ENCODE data around the gene DECR2.
"Not testable (repeated sequence)": the region's sequence is repeated elsewhere in the genome, so short reads cannot be mapped to it uniquely, and the experiment has no call there.

The DECR2 gene

DNA sequence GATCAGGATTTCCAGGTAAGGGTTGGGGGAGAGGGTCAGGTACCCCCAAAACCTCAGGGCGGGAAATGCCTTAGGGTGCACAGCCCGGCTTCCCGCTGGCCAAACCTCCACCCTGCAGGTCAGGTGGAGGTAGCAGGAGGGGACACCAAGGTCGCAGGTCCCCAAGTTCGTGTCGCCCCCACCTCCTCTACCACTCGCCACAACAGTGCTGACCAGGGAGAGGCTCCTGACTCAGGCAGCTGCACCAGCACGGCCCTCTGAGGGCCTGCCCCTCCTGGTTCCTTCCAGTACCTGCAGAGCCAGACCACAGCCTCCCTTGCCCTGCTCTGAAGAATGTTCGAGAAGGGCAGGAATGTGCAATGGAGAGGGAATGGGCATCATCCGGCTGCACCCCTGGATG, 35.2 kb upstream of the DECR2 start:
- no peak for DNase-seq (ENCODE audit: low read depth)

DNA sequence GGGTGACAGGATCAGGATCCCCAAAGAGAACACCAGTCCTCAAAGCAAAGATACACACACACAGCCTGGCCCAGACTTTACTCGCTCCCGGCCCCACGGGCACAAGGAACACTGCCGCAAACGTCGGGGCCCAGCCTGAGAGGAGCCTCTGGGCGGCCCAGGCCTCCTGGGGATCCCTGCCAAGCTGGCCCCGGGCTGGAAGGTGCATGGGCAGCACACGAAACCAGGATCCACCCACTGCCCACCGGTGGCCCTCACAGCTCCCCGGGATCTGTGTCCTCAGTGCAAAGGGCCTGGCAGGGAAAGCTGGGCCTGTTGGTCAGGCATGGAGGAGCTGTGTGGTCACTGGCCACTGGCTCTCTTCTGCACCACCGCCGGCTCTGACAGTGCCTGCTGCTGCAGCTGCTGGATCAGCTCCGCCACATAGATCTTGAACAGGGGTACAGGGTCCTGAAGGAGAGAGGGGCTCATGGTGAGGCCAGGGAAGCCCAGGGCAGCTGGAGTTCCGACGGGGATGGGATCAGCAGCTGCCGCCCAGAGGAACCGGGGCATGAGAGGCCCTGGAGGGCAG, 34.3 kb upstream of the DECR2 start:
- DNase-seq (ENCODE audit: low read depth), result no peak

DNA sequence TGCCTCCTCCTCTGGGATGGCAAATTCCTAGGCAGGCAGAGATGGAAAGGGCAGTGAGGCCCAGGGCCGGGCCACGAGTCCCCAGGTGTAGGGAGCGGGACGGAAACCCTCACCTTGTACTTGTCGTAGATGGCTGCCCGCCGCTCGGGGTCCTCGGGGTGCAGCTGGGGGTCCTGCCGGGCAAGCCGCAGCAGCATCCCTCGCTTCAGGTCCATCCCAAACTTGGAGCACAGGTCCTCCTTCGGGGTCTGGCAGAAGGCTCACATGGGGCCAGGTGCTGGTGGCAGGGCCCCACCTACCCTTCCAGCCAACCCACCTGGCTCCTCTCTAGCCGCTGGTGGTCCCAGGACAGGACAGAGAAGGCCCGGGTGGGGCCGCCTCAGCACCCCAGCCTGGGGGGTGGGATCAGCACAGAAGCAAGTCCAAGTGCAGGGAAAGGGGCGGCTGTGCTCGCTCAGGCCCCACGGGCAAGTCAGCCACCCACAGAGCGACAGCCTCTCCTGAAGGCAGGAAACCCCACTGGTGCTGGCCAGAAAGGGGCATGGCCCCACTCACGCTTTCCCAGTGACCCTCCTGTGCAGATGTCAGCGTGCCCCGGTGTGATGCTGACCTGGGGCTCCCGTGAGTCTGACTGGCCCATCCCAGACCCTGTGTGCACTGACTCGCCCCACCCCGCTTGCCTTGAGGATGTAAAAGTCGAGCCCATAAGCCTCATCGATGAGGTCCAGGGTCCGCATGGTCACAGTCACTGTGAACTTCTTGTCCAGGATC, 33.1 kb upstream of the DECR2 start:
- no peak for DNase-seq (ENCODE audit: low read depth)

DNA sequence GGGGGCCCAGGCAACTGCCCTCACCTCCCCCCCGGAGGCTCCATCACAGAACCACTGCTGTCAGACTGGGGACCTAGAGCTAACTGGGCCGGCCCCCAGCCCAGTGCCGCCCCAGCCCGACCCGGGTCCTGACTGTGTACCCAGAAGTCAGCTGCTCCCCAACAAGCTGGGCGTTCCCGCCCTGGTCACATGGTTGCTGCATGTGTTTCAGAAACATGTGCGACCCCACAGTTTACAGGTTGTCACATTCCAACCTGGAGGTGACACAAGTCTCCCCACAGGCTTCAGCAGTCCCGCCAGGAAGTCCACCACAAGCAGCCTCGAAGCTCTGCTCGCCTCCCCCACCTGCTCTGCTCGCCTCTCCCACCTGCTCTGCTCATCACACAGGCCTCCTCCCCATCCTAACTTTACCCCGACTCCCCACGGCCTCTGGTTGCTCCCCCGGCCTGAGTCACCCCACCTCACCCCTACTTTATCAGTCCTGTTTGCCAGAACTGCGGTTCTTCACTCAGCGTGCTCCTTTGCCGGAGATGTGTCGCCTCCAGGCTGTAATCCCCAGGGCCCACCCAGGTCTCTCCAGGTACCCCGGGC, 32.3 kb upstream of the DECR2 start:
- no peak for DNase-seq (ENCODE audit: low read depth)

DNA sequence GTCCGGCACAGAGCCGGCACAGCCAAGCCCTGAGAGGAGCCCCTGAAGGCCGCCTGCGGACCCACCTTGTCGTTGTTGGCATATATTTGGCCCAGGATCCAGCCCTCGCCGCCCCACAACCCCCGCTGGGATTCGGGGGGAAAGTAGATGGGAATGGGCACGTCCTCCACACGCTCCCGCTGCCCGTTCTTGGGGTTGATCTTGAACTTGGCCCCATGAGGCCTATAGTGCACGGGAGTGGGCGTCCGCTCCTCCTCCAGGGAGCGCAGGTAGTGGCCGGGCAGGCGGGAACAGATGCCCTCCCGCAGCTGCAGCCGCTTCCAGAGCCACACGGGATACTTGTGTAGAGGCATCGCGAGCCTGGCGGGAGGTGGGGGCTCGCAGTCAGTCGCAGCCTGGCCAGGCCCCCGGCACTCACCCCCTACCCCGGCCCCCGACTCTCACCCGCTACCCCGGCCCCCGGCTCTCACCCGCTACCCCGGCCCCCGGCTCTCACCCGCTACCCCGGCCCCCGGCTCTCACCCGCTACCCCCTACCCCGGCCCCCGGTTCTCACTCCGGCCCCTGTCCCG, 31.7 kb upstream of the DECR2 start:
- DNase-seq (ENCODE audit: low read depth), result no peak

DNA sequence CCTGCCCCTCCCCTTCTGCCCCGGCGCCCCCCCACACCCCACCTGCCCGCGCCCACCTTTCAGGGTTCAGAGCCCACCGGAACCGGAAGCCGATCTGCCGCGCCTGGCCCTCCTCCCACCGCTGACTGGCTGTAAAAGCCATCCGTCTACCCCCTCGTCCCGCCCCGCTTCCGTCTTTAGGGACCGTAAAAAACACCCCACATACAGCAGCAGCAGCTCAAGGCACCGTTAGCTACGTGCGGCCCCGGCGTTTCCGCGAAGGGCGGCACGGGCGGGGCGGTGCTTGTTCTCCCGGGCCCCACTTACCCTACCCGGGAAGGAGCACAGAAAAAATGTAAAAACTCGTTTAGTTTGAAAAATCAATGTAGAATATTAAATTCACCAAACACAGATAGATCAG, 31.2 kb upstream of the DECR2 start, which contains the start of gene MRPL28:
MRPL28 (minus strand) TSS at position 96 of the 400 bp plus-strand sequence. CDS start 320 bp downstream, outside the sequence.
- DNase-seq (ENCODE audit: low read depth), result peak; percentile 87

DNA sequence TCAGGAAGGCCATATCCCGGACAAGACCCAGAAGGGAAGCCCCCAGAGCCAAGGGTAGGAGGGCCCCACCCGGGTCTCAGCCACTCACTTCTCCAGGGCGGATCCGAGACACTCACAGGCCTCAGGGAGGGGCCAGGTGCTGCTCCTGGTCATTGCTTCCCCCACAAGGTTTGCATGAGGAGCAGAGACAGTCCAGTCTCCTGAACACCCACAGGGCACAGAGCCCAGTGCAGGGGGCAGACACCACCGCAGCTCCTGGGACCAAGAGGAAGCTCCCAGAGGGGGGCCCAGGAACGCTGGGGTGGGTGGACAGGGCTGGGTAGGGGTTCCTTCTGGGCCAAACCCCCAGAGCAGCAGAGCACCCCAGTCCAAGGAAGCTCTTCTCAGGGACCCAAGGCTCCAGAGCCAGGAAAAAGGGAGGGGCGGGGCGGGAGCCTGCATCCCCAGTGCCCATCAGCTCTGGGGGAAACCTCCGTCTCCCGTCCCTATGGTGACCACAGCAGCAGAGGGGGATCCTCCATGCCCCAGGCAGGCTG, 30.6 kb upstream of the DECR2 start:
- DNase-seq (ENCODE audit: low read depth), result no peak

DNA sequence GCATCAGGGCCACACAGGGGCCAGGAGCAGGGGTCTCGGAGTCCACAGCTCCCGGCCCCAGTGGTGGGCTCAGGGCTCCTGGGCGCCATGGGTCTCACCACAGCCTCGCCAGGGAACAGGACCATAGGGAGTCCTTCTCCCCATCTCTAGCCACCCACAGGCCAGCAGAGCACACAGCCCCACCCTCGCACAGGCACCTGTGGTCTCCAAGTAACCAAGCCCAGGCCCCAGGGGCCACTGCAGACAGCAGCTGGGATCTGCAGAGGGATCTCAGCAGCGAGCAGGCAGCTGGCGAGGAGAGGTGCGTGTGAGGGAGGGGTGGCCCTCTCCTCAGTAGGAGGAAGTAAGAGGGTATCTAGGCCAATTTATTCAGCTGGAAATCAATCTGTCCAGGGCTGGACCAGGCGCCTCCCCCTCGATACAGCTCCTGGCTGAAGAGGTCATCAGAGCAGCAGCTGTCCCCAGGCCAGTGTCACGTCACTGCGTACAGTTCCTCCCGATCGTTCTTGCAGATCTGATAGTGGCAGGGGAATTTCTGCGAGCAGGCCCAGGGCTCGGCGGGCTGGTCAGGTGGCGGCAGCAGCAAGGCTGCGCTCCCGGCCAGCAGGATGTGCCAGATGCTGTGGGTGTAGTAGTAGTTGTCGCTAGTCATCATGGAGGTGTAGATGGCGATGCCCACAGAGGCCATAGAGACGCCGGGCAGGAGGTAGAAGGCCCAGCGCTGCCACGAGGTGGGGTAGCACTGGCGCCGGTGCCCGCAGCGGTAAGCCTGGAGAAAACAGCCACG, 30.0 kb upstream of the DECR2 start:
- DNase-seq (ENCODE audit: low read depth), result no peak

DNA sequence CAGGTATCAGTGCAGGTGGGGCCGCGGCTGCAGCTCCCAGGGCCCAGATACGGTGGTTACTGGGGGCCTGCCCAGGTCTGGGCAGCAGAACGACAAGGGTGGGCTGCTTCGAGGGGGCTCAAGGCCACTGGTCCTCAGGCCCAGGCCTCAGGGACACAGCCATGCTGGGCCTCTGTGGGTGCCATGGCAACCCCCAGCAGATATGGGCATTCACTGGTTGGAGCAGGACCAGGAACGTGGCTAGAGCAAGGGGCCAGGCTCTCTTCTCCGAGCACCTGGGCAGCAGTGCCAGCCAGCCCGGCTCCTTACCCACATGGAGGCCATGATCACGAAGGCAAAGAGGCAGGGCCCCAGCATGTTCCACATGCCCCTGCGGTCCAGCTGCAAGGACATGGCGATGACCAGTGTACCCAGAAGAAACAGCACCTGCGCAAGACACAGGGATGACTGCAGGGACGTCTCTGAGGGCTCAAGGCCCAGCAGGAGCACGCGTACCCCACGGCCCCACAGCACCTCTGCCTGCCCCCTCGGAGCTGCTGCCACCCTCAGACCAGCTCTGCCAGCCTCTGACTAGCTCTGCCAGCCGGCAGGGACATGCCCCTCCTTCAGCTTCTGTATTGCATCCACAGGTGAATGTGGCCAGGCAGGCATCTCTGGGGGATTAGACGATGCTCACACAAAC, 29.2 kb upstream of the DECR2 start:
- DNase-seq (ENCODE audit: low read depth), result no peak

DNA sequence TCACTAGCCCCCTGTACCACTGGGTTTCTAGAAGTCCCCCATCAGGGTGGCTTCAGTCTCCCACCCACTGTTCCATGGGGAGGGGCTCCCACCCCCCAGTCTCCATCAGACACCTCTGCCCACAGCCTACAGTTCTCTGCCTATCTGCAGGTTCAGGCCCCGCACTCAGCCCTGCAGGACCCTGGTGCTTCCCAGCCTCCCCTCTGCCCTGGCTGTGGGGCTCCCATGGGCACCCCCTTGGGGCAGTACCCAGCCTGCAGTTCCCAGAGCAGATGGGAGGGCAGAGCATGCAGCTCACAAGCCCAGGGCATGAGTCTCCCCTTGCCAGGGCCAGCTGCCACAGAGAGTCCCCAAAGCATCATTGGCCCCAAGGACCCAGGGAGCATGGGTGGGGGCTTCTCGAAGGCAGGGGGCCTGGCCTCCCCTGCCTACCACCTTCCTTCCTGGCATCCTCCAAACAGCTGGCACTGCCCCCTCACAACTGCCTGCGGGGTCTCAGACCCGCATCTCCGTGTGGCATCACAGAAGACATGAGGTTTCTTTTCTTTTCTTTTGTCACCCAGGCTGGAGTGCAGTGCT, 28.6 kb upstream of the DECR2 start:
- DNase-seq (ENCODE audit: low read depth), result no peak

DNA sequence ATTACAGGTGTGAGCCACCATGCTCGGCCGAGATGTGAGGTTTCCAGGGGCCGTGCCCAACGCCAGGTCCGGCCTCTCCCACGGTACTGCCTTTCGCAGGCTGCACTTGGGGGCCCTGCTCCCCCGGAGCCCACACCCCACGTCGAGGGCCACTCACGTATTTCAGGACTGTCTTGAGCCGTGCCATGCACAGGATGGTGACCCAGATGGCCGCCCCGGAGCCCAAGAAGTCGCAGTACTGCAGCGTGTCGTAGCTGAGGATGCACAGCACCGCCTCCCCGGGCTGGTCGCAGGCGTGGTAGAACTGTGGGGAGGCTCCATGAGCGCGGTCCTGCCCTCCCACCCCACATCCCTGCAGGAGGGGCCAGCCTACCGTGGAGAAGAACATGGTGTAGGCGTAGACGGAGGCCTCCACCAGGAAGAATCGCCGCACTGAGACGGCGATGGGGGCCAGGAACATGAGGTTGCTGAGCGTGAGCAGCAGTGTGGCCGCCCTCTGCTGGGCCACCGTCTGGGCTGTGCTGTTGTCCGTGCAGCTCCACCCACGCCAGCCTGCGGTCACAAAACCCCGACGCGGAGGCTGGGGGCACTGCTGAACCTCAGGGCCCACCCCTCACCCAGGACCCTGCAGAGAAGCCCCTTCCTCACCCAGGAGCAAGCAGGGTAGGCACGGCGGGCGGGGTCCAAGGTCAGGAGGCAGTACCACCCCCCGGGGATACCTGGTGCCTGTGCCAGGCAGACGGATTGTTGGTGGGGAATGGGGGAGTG, 27.7 kb upstream of the DECR2 start:
- DNase-seq (ENCODE audit: low read depth), result no peak

DNA sequence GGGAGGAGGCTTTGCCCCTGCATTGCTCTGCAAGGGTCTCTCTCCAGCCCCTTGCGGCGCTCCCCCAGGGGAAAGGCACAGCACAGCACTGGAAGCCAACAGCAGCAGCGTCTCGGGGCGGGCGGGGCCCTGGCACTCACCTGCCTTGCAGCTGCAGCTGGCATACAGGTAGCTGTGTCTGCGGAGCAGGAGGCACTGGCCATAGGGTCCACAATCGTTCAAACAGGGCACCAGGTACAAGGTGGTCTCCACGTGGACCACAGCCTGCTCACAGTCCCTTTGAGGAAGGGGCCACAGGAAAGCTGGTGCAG, 27.1 kb upstream of the DECR2 start:
- DNase-seq (ENCODE audit: low read depth), result no peak

DNA sequence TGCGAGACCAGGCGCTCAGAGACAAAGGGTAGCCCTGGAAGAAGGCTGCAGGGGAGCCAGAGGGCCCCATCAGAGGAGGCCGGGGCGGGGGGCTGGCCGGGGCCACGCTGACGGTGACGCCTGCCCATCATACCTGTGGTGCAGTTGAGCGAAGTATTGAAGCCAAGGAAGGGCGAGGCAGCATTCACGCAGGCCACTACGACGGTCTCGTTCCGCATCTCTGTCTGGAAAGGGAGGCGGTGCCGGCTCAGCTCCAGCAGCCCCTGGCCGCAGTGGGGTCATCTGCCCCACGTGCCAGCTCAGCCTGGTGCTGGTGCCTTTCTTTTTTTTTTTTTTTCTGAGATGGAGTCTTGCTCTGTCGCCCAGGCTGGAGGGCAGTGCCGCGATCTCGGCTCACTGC, 26.5 kb upstream of the DECR2 start:
- no peak for DNase-seq (ENCODE audit: low read depth)

DNA sequence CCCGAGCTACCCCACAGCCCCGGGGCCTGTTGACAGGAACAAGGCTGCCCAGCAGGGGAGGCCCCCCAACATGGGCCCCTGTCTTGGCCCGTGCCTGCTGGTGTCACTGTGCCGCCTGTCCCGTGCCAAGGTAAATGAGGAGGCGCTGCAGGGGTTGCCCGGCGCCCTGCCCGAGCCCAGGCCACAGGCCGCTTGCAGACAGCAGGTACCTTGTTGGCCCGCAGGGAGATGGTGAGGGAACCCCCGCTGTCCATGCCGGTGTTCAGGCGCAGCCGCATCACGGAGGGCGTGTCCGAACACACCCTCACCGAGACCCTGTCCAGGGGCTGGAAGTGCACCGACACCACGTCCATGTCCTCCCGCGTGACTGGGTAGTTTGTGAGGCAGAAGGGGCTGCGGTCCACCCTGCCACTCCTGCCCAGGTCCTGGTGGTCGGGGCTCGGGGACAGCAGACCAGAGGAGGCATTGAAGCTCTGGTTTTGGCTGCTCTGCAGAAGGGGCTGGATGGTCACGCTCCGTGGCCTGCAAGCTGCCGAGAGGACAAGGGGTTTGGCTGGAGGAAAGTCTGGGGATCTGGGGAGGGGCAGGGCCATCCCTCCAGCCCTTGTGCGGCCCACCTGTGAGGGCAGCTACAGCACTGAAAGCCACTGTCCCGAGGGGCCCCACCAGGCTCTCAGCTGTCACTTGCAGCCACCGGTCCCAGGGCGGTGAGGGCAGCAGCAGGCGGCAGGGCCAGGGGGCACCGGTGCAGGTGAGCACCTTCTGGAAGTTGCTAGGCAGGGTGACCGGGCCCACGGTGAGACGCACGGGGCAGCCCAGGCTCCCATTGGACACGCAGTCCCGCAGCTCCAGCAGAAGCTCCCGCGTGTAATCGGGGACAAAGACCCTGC, 25.5 kb upstream of the DECR2 start:
- no peak for DNase-seq (ENCODE audit: low read depth)

DNA sequence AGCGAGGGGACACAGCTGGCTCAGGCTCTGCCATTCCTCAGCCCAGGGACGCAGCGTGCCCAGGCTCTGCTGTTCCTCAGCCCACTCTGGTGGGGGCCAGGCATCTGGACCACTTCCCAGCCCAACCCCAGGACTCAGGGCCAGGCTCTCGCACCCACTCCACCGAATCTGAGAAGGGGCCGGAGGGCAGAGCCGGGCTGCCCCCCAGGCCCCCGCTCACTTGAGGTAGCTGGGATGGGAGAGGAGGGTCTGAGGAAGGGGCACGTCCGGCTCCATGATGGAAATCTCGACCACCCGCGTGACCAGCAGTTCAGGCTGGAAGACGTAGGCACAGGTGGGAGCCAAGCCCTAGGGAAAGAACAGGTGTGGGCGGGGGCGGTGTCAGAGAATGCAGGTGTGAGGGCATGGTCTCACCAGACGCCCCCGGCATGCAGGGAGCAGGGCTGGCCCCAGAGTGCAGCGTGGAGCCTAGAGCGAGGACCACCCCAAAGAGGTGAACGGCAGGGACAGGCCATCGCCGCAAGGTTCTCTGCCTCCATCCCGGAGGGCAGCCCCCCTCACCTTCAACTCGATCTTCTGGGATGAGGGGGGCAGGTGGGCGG, 24.8 kb upstream of the DECR2 start:
- DNase-seq (ENCODE audit: low read depth), result no peak

DNA sequence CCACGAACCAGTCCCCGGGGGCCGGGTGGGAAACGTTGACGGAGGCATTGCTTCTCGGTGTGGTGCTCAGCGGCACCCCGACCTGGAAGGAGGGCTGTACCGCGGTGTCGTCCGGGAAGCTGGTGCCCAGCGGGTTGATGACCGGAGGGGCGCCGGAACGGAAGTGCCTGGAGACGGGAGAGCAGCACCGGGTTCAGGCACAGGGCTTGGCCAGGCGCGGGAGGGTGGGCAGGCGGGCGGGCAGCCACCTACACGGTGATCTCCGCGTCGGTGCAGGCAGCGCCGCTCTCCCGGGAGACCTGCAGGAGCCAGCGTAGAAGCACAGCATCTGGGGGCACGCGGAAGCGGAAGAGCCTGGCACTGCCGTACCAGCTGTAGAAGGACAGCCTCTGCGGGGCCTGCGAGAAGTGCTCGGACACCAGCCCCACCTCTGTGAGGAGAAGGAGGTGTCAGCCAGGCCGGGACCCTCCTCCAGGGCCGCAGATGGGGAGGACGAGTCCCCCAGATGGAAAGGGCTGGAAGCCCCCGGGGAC, 24.2 kb upstream of the DECR2 start:
- DNase-seq (ENCODE audit: low read depth), result no peak

DNA sequence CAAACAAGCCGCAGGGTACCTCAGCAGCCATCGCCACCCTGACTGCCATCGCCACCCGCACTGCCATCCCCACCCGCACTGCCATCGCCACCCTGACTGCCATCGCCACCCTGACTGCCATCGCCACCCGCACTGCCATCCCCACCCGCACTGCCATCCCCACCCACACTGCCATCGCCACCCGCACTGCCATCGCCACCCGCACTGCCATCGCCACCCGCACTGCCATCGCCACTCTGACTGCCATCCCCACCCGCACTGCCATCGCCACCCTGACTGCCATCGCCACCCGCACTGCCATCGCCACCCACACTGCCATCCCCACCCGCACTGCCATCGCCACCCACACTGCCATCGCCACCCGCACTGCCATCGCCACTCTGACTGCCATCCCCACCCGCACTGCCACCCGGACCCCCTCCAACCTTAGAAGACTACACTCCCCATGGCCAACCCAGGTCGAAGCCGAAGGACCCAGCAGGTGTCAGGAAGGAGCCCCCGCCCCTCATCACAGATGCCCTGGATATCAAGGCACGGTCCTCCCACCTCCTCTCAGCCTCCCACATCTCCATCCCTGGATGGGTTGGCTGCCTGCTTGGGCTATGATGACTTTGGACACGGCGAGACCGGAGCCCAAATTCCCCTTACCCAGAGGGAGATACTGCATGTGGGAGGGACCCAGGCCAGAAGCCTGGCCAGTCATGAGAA, 23.4 kb upstream of the DECR2 start:
- not testable (repeated sequence) for DNase-seq (ENCODE audit: low read depth)

DNA sequence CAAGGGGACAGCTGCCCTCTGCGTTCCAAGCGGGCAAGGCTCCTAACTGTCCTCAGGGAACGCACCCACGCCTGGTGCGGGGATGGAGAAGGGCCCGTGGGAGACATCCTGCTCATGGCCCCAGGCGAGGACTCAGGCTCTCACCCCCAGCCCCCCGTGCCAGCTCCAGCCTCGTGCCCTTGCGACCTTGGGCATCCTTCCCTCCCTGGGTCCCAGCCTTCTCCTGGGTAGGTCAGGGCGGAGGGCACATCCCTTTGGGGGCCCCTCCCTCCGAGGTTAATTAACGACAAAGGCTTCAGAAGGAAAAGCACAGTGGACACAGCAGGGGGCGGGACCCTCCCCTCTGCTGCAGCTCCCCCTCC, 22.9 kb upstream of the DECR2 start:
- DNase-seq (ENCODE audit: low read depth), result no peak
